AG09319 (cell line): Measurements from ENCODE around the gene POU3F1.
A peak's percentile ranks its signal among the peaks of the same experiment; 100 is the strongest.

Experiments used
- DNase-seq: peaks from one replicate; pipeline ENCODE4 v3.0.0-alpha.2; 2010; ENCODE audit warnings: low read depth; ENCODE audit errors: extremely low read depth
- CTCF ChIP-seq: IDR thresholded peaks from 2 replicates; pipeline ENCODE4 v1.5.1; 2011; ENCODE audit warnings: low read depth, mild to moderate bottlenecking, inconsistent platforms, low read length, moderate library complexity

The POU3F1 gene

GRCh38 chr1:38026592-38027200 is 19.9 kb downstream of the POU3F1 start:
- DNase-seq, result no peak
- TF ChIP-seq CTCF, result peak; percentile 61

- TF ChIP-seq CTCF, result no peak
These were observed 20.9 kb downstream of the POU3F1 start for GRCh38 chr1:38025664-38026063.

GRCh38 chr1:38025233-38025632 is 21.4 kb downstream of the POU3F1 start:
- DNase-seq, result no peak
- TF ChIP-seq CTCF, result no peak

More at GRCh38 chr1:38025664-38026063, 20.9 kb downstream of the POU3F1 start:
- no peak for DNase-seq

GRCh38 chr1:38022810-38023209 is 23.8 kb downstream of the POU3F1 start:
- no peak for TF ChIP-seq CTCF
- DNase-seq, result no peak

GRCh38 chr1:38021969-38022368 is 24.6 kb downstream of the POU3F1 start:
- TF ChIP-seq CTCF, result no peak
- no peak for DNase-seq

- TF ChIP-seq CTCF, result no peak
- DNase-seq, result no peak
These were observed 26.2 kb downstream of the POU3F1 start for GRCh38 chr1:38020396-38020795.

DNA sequence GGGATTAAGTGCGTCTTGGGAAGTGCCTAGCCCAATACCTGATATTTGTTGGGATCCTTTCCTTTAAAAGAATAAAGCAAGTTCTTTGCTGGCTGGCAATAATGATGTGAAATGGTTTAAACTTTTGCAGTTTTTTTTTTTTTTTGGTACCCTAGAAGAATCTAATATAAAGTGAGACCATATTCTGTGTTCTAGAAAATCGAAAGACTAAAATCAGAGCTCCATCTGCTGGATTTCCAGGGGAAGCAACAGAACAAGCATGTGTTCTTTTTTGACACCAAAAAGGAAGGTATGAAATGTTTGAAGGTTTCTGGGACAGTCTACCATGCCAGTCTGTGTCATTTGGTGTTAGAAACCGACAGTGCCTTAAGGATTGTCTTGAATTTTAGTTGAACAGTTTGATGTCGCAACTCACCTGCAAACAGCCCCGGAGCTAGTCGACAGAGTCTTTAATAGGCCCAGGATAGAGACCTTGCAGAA is 27.7 kb downstream of the POU3F1 start:
- TF ChIP-seq CTCF, result peak; percentile 69
- no peak for DNase-seq
